ENCODE data around the gene METTL22. TPM values are rescaled to one million over a fixed set of nuclear protein-coding genes. Genes with fewer than 3 reads are reported as not detected.

The METTL22 gene
- total RNA-seq, 1 experiment from 2014 or later = 10.1 TPM

- DNase-seq (ENCODE audit: low read depth) = no peak
Observed at GRCh38 chr16:8665529-8665928, 44.0 kb downstream of the METTL22 start.

DNA sequence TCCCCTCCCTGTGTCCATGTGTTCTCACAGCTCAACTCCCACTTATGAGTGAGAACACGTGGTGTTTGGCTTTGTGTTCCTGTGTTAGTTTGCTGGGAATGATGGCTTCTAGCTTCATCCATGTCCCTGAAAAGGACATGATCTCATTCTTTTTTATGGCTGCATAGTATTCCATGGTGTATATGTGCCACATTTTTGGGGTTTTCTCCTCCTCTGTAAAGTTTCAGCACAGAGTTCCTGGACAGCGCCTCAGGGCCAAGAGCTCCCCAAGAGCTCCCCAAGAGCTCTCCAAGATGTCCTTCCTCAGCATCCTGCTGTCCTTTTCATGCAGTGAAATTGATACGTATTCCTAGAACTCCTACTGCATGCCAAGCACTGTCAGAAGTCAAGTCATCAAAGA lies 46.0 kb downstream of the METTL22 start:
- no peak for DNase-seq (ENCODE audit: low read depth)

- no peak for DNase-seq (ENCODE audit: low read depth)
Observed at GRCh38 chr16:8668113-8668512, 46.6 kb downstream of the METTL22 start.

- no peak for DNase-seq (ENCODE audit: low read depth)
Observed at GRCh38 chr16:8669481-8669880, 48.0 kb downstream of the METTL22 start.

DNA sequence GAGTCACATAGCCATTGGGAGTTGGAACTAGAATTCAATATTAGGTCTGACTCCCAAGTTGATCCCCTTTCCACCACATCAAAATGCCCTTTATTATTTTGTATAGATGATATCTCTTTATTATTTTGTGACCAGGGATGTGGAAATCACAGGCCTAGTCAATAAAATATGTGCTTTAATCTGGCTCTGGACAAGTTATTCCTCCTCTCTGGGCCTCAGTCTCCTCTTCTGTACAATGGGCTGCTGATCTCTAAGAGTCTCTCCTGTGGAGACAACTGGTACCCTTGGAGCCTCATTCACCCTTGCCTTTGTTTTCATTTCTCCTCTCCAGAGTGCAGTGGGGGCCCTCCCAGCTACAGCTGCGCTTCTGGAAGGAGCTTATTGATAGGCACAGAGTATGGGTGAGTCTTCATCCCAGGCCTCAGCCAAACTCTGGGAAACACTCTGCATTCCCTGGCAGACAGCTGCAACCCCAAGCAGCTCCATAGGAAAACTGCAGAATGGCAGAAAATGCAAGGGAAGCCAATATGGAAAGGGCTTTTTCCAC lies 48.6 kb downstream of the METTL22 start:
- DNase-seq (ENCODE audit: low read depth) = no peak

DNA sequence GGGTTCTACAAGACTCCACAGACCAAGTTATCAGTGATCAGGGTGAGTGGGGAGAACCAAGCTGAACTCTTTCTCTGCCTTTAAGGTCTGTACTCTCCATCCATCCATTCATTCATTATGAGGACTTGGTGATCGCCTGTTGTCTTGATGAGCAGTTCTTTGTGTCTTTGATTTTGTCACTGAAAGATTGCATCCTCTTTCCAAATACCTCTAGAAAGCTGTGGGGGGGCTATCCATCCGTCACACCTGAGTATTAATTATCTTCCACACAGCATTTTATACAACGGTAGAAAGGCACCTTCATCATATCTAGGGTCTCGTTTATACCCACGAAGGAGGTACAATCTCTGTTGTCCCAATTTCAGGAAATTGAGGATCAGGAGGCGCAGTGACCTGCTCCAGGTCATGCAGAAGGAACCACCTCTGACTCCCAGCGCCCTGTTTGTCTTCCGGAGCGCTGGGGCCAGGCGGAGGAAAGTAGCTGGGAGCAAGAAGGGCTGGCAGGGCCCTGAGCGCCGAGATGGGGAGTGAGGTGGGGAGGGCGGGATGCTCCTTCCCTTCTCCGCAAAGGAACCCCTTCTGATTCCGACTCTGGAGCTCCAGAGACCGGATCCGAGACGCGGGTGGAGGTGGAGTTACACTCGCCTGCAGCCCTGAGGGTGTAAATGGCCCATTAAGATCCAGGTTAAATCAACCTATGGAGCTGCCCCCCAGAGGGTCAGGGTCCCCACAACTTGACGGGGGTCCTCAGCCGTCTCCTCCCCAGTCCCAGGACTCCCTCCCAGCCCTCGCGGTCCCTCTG lies 52.3 kb downstream of the METTL22 start:
- no peak for DNase-seq (ENCODE audit: low read depth)

- DNase-seq (ENCODE audit: low read depth) = peak; percentile 91
Observed at GRCh38 chr16:8674413-8675022, 53.0 kb downstream of the METTL22 start, which contains the start of gene ABAT. TSS of gene ABAT (plus strand) at chr16:8674617. CDS start at chr16:8735740, 61,123 bp downstream.

- DNase-seq (ENCODE audit: low read depth) = peak; percentile 46
Observed at GRCh38 chr16:8675183-8676159, 54.0 kb downstream of the METTL22 start.

GRCh38 chr16:8676160-8676547 lies 54.7 kb downstream of the METTL22 start:
- DNase-seq (ENCODE audit: low read depth) = no peak

DNA sequence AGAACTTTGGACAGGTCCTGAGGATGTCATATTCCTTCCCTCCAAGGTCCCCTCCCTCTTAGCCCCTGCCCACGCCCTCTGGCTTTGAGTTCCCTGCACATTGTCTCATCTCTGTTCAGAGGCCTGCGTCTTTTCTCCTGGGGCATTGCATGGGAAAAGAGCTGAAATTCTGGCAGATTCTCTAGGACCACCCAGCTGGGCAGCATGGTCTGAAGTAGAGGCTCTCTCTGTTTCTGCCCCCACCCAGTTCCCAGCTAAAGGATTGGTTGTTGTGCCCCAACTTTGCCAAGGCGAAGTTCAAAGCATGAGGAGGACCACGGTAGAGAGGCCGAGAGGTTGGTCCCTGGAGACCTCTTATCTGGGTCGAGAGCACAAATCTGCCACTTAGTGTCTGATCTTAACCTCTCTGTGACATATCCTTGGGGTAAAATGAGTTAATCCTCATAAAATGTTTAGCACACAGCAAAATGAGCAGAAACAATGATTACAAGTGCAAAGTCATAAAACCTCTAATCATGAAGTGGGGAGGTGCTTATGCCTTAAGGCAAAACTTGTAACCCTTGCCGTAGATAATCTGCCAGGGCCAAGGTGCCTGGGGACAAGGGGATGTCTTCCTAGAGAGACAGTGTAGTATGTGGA lies 55.4 kb downstream of the METTL22 start:
- DNase-seq (ENCODE audit: low read depth) = no peak

DNA sequence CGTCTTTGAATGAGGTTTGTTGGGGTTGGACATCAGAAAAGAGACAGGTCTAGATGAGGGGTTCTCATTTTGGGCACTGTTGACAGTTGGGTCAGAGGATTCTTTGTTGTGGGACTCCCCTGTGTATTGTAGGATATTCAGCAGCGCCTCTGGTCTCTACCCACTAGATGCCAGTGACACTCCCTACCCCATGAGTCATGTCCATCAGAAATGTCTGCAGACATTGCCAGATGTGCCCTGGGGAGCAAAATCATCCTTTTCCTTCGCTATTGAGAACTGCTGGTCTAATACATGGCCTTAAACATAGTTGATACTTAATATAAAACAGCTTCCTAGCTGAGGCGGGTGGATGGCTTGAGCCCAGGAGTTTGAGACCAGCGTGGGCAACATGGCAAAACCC lies 56.0 kb downstream of the METTL22 start:
- DNase-seq (ENCODE audit: low read depth) = peak; percentile 54

DNA sequence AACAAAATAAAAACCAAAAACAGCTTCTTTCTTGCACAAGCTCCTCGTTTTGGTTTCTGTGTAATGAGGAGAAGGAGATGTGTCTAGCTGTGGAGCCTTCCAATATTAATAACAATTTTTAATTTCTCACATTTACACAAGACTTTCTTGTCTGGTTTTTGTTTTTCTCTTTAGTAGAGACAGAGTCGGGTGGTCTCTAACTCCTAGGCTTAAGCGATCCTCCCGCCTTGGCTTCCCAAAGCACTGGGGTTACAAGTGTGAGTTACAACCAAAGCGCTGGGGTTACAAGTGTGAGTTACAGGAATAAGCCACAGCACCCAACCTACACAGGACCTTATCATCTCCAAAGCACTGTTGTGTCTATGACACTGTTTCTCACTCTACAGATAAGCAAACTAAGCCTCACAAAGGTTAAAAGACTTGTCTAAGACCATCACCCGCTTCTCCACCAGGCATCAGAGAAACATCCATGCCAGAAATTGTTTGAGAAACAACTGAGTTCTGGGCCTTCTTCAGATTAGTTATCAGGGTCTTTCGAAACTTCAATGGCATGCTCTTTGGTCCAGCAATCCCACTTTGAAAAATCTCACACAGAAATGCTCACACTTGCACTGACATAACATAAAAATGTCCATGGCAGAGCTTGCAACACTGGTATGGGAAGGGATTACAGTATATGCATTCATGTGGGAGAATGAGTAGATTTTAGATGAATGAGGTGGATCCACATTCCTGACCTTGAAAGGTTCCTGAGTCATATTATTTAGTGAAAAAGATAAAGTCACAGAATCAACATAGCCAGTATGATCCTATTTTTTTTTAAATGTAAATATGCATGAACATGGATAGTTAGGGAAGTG lies 56.8 kb downstream of the METTL22 start:
- peak; percentile 55 for DNase-seq (ENCODE audit: low read depth)

DNA sequence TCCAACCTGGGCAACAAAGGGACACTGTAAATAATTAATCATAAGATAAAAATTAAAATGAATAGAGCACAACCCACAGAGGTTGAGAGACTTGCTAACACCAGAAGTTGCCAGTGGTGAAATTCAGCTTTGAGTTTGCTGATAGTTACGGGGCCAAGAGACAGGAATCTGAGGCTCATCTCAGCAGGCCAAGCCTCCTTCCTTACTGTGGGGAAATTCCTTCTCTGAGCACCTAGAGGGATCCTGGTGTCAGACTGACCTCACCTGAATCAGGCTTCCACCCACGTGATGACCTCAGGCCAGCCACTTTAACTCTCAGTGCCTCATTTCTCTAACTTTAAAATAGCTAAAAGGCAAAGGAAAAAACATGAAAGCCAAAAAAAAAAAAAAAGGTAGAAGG lies 57.7 kb downstream of the METTL22 start:
- no peak for DNase-seq (ENCODE audit: low read depth)

DNA sequence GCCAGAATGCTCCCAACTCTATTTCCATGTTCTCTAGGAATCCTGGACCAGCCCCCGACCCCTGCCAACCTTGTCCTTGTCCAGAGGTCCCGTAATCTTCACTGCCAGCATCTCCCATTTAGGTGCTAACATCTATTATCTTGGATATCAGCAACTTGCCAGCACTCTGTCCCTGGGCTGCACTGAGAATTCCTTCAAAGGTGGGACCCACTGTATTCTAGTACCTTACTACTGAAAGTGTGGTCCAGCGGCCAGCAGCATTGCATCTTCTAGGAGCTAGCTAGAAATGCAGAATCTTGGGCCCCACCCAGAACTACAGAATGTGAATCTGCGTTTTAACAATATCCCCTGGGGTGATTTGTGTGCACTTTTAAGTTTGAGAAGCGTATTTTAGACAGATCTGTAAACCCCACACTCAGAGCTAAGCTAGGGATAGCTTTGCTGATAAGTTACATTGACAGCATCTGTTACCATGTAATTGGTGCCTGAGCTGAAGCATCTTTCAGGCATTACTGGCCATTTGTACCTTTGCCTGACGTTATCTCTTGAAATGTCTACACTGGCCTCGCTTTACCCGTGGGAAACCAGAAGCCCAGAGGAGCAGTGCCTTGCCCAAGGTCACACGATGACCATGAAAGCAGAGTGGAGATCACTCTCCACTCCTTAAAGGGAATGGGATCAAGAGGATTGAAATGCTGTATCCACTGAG lies 61.2 kb downstream of the METTL22 start:
- no peak for DNase-seq (ENCODE audit: low read depth)

- no peak for DNase-seq (ENCODE audit: low read depth)
Observed at GRCh38 chr16:8683640-8684039, 62.1 kb downstream of the METTL22 start.

DNA sequence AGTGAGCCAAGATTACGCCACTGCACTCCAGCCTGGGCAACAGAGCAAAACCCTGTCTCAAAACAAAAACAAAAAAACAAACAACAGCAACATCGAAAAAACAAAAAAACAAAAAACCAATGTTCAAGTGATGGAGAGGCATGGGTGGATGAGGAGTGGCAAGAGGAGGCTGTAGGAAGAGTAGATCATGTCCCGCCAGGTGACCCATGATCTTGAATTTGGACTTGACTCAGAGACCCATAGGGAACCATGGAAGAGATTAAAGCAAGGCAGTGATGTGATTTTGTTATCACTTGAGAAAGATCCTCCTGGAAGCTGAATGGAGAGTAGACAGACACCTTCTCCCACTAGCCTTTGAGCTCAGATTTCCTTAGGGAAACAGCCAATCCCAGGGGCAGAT lies 64.1 kb downstream of the METTL22 start:
- DNase-seq (ENCODE audit: low read depth) = no peak

GRCh38 chr16:8686031-8686621 lies 64.6 kb downstream of the METTL22 start:
- no peak for DNase-seq (ENCODE audit: low read depth)

- DNase-seq (ENCODE audit: low read depth) = no peak
Observed at GRCh38 chr16:8686879-8687278, 65.4 kb downstream of the METTL22 start.

DNA sequence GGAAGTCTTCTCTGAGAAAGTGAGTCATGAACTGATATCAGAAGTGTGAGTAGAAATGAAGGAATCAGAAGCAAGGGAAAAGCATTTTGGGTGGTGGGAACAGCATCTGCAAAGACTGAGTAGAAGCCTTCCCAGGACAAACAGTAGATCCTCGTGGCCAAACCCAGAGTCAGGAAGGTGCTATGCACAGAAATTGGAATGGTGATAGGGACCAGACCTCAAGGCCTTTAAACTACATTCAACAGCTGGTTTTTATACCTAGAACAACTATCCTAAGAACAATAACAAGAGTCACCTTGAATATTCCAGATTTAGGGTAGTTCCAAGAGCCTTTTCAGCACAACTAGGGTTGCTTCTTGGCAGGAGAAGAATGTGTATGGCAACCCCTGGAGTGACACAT lies 68.2 kb downstream of the METTL22 start:
- DNase-seq (ENCODE audit: low read depth) = no peak
